Heart right ventricle (tissue), 16 donors: ENCODE data around the gene PON1. TPM values are rescaled to one million over a fixed set of nuclear protein-coding genes. Genes with fewer than 3 reads are reported as not detected.

Experiments used
- ATAC-seq, 8 donors: fragments of 200-7000 bp; cut with Tn5 transposase; one replicate each; pipeline ENCODE4 v1.9.1; 2020; ENCODE audit warnings: mild to moderate bottlenecking in 8 of 8, moderate library complexity in 8 of 8, moderate number of reproducible peaks in 1 of 8
- DNase-seq, 2 donors: peaks; one replicate each; pipeline ENCODE4 v3.0.0-alpha.2; 2020
- H3K27ac ChIP-seq, 10 donors: fragments of 200-600 bp; sonication (generic) in 2 of 10; one replicate each; pipeline versions ENCODE4 v1.5.0 to v1.8.0; 2020 to 2022; ENCODE audit warnings: mild to moderate bottlenecking in 3 of 10
- H3K27me3 ChIP-seq, 7 donors: fragments of 200-600 bp; one replicate each; pipeline ENCODE4 v1.8.0; 2021 to 2022; ENCODE audit warnings: mild to moderate bottlenecking in 2 of 7
- H3K36me3 ChIP-seq, 9 donors: fragments of 200-600 bp; sonication (generic) in 1 of 9; one replicate each; pipeline versions ENCODE4 v1.5.0 to v1.8.0; 2020 to 2022; ENCODE audit warnings: mild to moderate bottlenecking in 2 of 9
- H3K4me1 ChIP-seq, 9 donors: fragments of 200-600 bp; sonication (generic) in 1 of 9; one replicate each; pipeline versions ENCODE4 v1.5.0 to v1.8.0; 2020 to 2022; ENCODE audit warnings: mild to moderate bottlenecking in 4 of 9
- H3K4me3 ChIP-seq, 10 donors: fragments of 200-600 bp; sonication (generic) in 2 of 10; one replicate each; pipeline versions ENCODE4 v1.5.0 to v1.8.0; 2020 to 2022; ENCODE audit warnings: mild to moderate bottlenecking in 7 of 10, moderate library complexity in 2 of 10
- H3K9me3 ChIP-seq, 11 donors: fragments of 200-600 bp in 10 of 11; sonication (generic) in 2 of 11; one replicate each; pipeline versions ENCODE4 v1.5.0 to v1.8.0; 2013 to 2022; ENCODE audit warnings: mild to moderate bottlenecking in 2 of 11, control low read depth in 1 of 11, moderate library complexity in 1 of 11
- CTCF ChIP-seq, 9 donors: fragments of 200-600 bp; sonication (generic) in 2 of 9; IDR thresholded peaks; one replicate each; pipeline versions ENCODE4 v1.5.0 to v1.8.0; 2021 to 2022; ENCODE audit warnings: antibody characterized with exemption in 9 of 9, mild to moderate bottlenecking in 5 of 9, moderate library complexity in 1 of 9
- WGBS, 2 donors: extraction: QIAGEN DNeasy Blood & Tissue Kit; methylation state at CpG; one replicate each; pipeline ENCODE4 v1.1.7; 2013; ENCODE audit warnings: inconsistent platforms in 1 of 2; 5-methylcytosine and 5-hydroxymethylcytosine counted together
- intact Hi-C, 10 donors: fragments of 100-400 bp; cut with DNase I; formaldehyde crosslinking; loops; one replicate each; pipeline versions ENCODE4 v1.11.1 to v1.14.2; 2022
- polyA plus RNA-seq, 2 donors: library from polyadenylated mRNA; stranded (reverse); fragments of 200-250 nt; gene quantifications; one replicate each; pipeline ENCODE4 v1.2.3, GENCODE V29; 2013
- total RNA-seq, 10 donors: library from RNA; stranded (reverse); fragmentation: NEBNext Ultra II Directional in 3 of 10; extraction: Animal tissue kit (Norgen Biotek cat#: 25700) in 3 of 10; gene quantifications; one replicate each; pipeline versions ENCODE4 v1.2.1 to v1.2.4, GENCODE V29; 2021 to 2023
- donor health status: Arrhythmogenic right ventricular cardiomyopathy.
- donor health status: ischemic (EF 13 %, LVEDD 7.1; RV severe dilation, severe dysfunction).
- donor health status: healthy with polysubstance abuse.
- donor health status: DM: no; HTN: yes; CAD: no.
- donor health status: DM: no; HTN: no; CAD: no.
- donor health status: ischemic (EF 25% LVEDD 6.9; RV normal size, moderate dysfunction).
- donor health status: ischemic (EF 25% LVEDD 5.7; RV mildly dilated, moderate dysfunction).
- donor health status: healthy.
- donor health status: DM: yes; HTN: yes; CAD: no.
- donor health status: Ischemic cardiomyopathy.
- donor health status: ischemic (EF 35%, LVEDD 5.7; RV mildly dilated, moderate dysfunction).
- donor health status: nonischemic (EF 11% LVEDD 7.7; RV severe dilation, severe dysfunction).
- donor health status: DM: yes; HTN: yes; CAD: no.
- donor health status: PGD.
- donor health status: ischemic (EF 29% LVEDD 5.4; RV normal size, mild dysfunction).
- donor health status: nonischemic (EF 23%, LVEDD 6.1; RV moderate dilation, normal function).

The PON1 gene
- total and polyA plus RNA-seq, 12 donors, result 0.07 to 0.09 TPM; not detected in 10

GRCh38 chr7:95303013-95303905 is 21.1 kb downstream of the PON1 start:
- DNase-seq, result no peak
- no peaks in the 10 kb centered on the region for H3K36me3 ChIP-seq
- intact Hi-C loops, result no loop called here
- no peak for TF ChIP-seq CTCF (IDR thresholded peaks at IDR 0.05)
- 74 to 77% methylated on average over 9 of the region's 9 CpGs for WGBS, 2 donors
- no peaks in the 10 kb centered on the region for H3K9me3 ChIP-seq
- no peaks in the 10 kb centered on the region for H3K27me3 ChIP-seq
- no peak overlapping the region for H3K27ac ChIP-seq
- H3K4me1 ChIP-seq, result no peaks in the 10 kb centered on the region
- no peak for ATAC-seq
- H3K4me3 ChIP-seq, result no peak overlapping the region

- no peak for TF ChIP-seq CTCF (IDR thresholded peaks at IDR 0.05)
- intact Hi-C loops, result no loop called here
- Histone ChIP-seq H3K4me1 (no peaks in the 10 kb centered on the region), H3K27me3 (no peaks in the 10 kb centered on the region), H3K4me3 (no peak overlapping the region), H3K36me3 (peaks cover 0 to 5% (median 0%) of the 10 kb centered on the region in 9 donors), H3K27ac (no peak overlapping the region), H3K9me3 (no peaks in the 10 kb centered on the region)
- WGBS, 2 donors, result 91 to 96% methylated on average over 3 of the region's 3 CpGs
- DNase-seq (no peak), ATAC-seq (no peak)
These were observed 26.2 kb downstream of the PON1 start for GRCh38 chr7:95298091-95298490.

GRCh38 chr7:95297041-95297440 is 27.3 kb downstream of the PON1 start:
- Histone ChIP-seq H3K4me1 (no peaks in the 10 kb centered on the region), H3K27me3 (no peaks in the 10 kb centered on the region), H3K4me3 (no peak overlapping the region), H3K27ac (no peak overlapping the region), H3K36me3 (peaks cover 0 to 5% (median 0%) of the 10 kb centered on the region in 9 donors), H3K9me3 (no peaks in the 10 kb centered on the region)
- WGBS, 2 donors, result 77 to 91% methylated on average over 1 of the region's 1 CpG
- ATAC-seq, result no peak
- TF ChIP-seq CTCF (IDR thresholded peaks at IDR 0.05), result no peak
- no peak for DNase-seq
- intact Hi-C loops, result no loop called here

GRCh38 chr7:95296456-95296855 is 27.9 kb downstream of the PON1 start:
- no peak overlapping the region for H3K4me3 ChIP-seq
- H3K27me3 ChIP-seq, result no peaks in the 10 kb centered on the region
- intact Hi-C loops, result no loop called here
- H3K36me3 ChIP-seq, result peaks cover 0 to 5% (median 0%) of the 10 kb centered on the region in 9 donors
- WGBS, 2 donors, result 85 to 87% methylated on average over 6 of the region's 6 CpGs
- no peaks in the 10 kb centered on the region for H3K4me1 ChIP-seq
- H3K27ac ChIP-seq, result no peak overlapping the region
- no peak for TF ChIP-seq CTCF (IDR thresholded peaks at IDR 0.05)
- no peak for ATAC-seq
- DNase-seq, result no peak
- H3K9me3 ChIP-seq, result no peaks in the 10 kb centered on the region
